ENCODE results near the gene MEGF10. TPM values are rescaled to one million over a fixed set of nuclear protein-coding genes. Genes with fewer than 3 reads are reported as not detected.

Gene MEGF10
- total and polyA plus RNA-seq, 10 of the 15 experiments (the other 5 are each of a cell fraction or from before 2014, with no cell fraction given): 0.03 to 0.21 (median 0.05) TPM; not detected in 5

DNA sequence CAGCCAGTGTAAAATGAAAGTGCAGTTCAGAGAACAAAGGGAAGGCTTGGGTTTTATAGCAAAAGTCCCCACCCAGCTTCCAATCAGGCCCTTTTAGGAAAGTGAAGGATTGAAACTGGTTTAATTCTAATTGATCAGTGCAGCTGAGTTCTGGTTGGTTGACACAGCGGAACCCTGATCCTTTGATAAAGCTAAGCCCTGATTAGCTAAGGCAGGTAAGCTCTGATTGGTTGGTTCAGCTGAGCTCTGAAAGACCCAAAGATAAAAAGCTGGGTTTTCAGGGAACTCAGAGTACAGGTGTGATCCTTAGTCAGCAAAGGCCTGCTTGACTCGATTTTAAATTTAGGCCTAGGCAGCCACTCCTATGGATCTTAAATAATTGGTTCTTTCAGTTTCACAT lies 156.0 kb downstream of the MEGF10 start:
- no TSS peak for BruUV-seq (replicated peaks)
- RAD21 ChIA-PET (ENCODE audit: unreplicated experiment): no interaction called here
- no peak for FAIRE-seq

DNA sequence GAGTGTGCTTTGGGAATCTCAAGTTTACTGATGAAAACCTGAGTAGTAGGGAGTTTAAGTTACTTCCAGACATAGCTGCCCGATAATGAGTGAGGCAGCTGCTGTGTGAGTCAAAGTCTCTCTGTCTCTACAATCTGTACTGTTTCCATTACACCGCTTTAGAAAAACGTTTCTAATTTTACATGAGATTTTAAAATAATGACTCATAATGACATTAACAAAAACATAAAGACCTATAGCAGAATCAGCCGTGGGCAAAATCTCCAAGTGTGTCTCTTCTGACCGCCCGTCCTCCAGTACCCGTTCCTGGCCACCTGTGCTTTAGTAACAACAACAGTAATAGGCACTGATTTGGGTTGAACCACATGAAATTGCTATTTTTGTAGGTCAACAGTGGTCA lies 157.2 kb downstream of the MEGF10 start:
- ChIA-PET POLR2A (no interaction called here), RAD21 (ENCODE audit: unreplicated experiment) (no interaction called here), CTCF (no interaction called here), SMC1A (ENCODE audit: uncharacterized antibody, unreplicated experiment) (no interaction called here)
- Histone ChIP-seq H3K9ac (ENCODE audit: control insufficient read depth, insufficient read depth, low read length) (no peak overlapping the region), H3K36me3 (ENCODE audit: control insufficient read depth in 2 of 2, insufficient read depth in 2 of 2, low read length in 1 of 2) (no peaks in the 10 kb centered on the region), H3K4me2 (ENCODE audit: control insufficient read depth, insufficient read depth) (no peak overlapping the region), H3K4me3 (no peak overlapping the region), H3K4me1 (ENCODE audit: control insufficient read depth, insufficient read depth, low read length) (no peaks in the 10 kb centered on the region), H3K9me3 (replicated peaks; ENCODE audit: control insufficient read depth, insufficient read depth, low read length) (no peaks in the 10 kb centered on the region), H3K79me2 (ENCODE audit: control insufficient read depth, insufficient read depth, low read length) (no peaks in the 10 kb centered on the region), H4K20me1 (ENCODE audit: control insufficient read depth, insufficient read depth) (no peaks in the 10 kb centered on the region), H2AFZ (ENCODE audit: control insufficient read depth, low read depth, low read length) (no peak overlapping the region), H3K27ac (ENCODE audit: control insufficient read depth, insufficient read depth) (no peak overlapping the region), H3K27me3 (replicated peaks in 1 of 2; ENCODE audit: control insufficient read depth in 2 of 2, insufficient read depth in 2 of 2, low read length in 1 of 2) (no peaks in the 10 kb centered on the region)
- in situ Hi-C loops (cut with MboI) (no loop called here), intact Hi-C loops (cut with micrococcal nuclease; ENCODE audit: unreplicated experiment) (no loop called here)
- ATAC-seq (no peak), DNase-seq (ENCODE audit: low read depth, low spot score) (no peak), FAIRE-seq (no peak)
- 50% methylated on average over 7 of the region's 7 CpGs for WGBS (ENCODE audit: insufficient coverage, insufficient replicate concordance, low lambda C conversion rate, missing lambda C conversion rate)
- no TSS peak for BruUV-seq (replicated peaks)
- TF ChIP-seq TCF3 (IDR thresholded peaks at IDR 0.05; ENCODE audit: borderline replicate concordance, insufficient read depth, low read depth, low read length) (no peak), SUPT20H (IDR thresholded peaks at IDR 0.05; ENCODE audit: borderline replicate concordance, control insufficient read depth, low read depth, low read length) (no peak), ZNF217 (IDR thresholded peaks at IDR 0.05) (no peak), IKZF2 (IDR thresholded peaks at IDR 0.05) (no peak), MEF2B (IDR thresholded peaks at IDR 0.05; ENCODE audit: partially characterized antibody, poor library complexity, severe bottlenecking) (no peak), ZBED1 (IDR thresholded peaks at IDR 0.05; ENCODE audit: borderline replicate concordance) (no peak)
- TF ChIP-seq, protein P1, sequence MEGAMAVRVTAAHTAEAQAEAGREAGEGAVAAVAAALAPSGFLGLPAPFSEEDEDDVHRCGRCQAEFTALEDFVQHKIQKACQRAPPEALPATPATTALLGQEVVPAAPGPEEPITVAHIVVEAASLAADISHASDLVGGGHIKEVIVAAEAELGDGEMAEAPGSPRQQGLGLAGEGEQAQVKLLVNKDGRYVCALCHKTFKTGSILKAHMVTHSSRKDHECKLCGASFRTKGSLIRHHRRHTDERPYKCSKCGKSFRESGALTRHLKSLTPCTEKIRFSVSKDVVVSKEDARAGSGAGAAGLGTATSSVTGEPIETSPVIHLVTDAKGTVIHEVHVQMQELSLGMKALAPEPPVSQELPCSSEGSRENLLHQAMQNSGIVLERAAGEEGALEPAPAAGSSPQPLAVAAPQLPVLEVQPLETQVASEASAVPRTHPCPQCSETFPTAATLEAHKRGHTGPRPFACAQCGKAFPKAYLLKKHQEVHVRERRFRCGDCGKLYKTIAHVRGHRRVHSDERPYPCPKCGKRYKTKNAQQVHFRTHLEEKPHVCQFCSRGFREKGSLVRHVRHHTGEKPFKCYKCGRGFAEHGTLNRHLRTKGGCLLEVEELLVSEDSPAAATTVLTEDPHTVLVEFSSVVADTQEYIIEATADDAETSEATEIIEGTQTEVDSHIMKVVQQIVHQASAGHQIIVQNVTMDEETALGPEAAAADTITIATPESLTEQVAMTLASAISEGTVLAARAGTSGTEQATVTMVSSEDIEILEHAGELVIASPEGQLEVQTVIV (IDR thresholded peaks at IDR 0.05; ENCODE audit: borderline replicate concordance, partially characterized antibody): no peak
- TF ChIP-seq, protein P2, sequence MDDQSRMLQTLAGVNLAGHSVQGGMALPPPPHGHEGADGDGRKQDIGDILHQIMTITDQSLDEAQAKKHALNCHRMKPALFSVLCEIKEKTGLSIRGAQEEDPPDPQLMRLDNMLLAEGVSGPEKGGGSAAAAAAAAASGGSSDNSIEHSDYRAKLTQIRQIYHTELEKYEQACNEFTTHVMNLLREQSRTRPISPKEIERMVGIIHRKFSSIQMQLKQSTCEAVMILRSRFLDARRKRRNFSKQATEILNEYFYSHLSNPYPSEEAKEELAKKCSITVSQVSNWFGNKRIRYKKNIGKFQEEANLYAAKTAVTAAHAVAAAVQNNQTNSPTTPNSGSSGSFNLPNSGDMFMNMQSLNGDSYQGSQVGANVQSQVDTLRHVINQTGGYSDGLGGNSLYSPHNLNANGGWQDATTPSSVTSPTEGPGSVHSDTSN (IDR thresholded peaks at IDR 0.05; ENCODE audit: insufficient replicate concordance, low read depth, low read length): no peak

More for the DNA sequence above, 156.0 kb downstream of the MEGF10 start:
- TF ChIP-seq DPF2 (IDR thresholded peaks at IDR 0.05) (no peak), TARDBP (IDR thresholded peaks at IDR 0.05; ENCODE audit: borderline replicate concordance) (no peak), ATF7 (IDR thresholded peaks at IDR 0.05; ENCODE audit: low read depth) (no peak), SMAD1 (IDR thresholded peaks at IDR 0.05; ENCODE audit: low read depth, partially characterized antibody) (no peak), LARP7 (IDR thresholded peaks at IDR 0.05) (no peak), CHD2 (IDR thresholded peaks at IDR 0.05; ENCODE audit: borderline replicate concordance, low read depth, low read length) (no peak), POLR2A (IDR thresholded peaks at IDR 0.05; ENCODE audit: low read depth, low read length) (no peak), MXI1 (IDR thresholded peaks at IDR 0.05; ENCODE audit: low read depth, low read length) (no peak), SIN3A (IDR thresholded peaks at IDR 0.05; ENCODE audit: low read depth, low read length) (no peak)
- TF ChIP-seq, protein P3, sequence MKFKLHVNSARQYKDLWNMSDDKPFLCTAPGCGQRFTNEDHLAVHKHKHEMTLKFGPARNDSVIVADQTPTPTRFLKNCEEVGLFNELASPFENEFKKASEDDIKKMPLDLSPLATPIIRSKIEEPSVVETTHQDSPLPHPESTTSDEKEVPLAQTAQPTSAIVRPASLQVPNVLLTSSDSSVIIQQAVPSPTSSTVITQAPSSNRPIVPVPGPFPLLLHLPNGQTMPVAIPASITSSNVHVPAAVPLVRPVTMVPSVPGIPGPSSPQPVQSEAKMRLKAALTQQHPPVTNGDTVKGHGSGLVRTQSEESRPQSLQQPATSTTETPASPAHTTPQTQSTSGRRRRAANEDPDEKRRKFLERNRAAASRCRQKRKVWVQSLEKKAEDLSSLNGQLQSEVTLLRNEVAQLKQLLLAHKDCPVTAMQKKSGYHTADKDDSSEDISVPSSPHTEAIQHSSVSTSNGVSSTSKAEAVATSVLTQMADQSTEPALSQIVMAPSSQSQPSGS (IDR thresholded peaks at IDR 0.05; ENCODE audit: low read length): no peak
- intact Hi-C loops (cut with micrococcal nuclease; ENCODE audit: unreplicated experiment) (no loop called here), in situ Hi-C loops (cut with MboI) (no loop called here)
- Histone ChIP-seq H4K20me1 (ENCODE audit: control insufficient read depth, insufficient read depth) (no peaks in the 10 kb centered on the region), H3K4me3 (no peak overlapping the region), H3K36me3 (ENCODE audit: control insufficient read depth in 2 of 2, insufficient read depth in 2 of 2, low read length in 1 of 2) (no peaks in the 10 kb centered on the region), H3K9ac (ENCODE audit: control insufficient read depth, insufficient read depth, low read length) (no peak overlapping the region), H3K27ac (ENCODE audit: control insufficient read depth, insufficient read depth) (no peak overlapping the region), H3K9me3 (replicated peaks; ENCODE audit: control insufficient read depth, insufficient read depth, low read length) (no peaks in the 10 kb centered on the region), H2AFZ (ENCODE audit: control insufficient read depth, low read depth, low read length) (no peak overlapping the region), H3K4me2 (ENCODE audit: control insufficient read depth, insufficient read depth) (no peak overlapping the region), H3K4me1 (ENCODE audit: control insufficient read depth, insufficient read depth, low read length) (no peaks in the 10 kb centered on the region), H3K79me2 (ENCODE audit: control insufficient read depth, insufficient read depth, low read length) (no peaks in the 10 kb centered on the region), H3K27me3 (replicated peaks in 1 of 2; ENCODE audit: control insufficient read depth in 2 of 2, insufficient read depth in 2 of 2, low read length in 1 of 2) (no peaks in the 10 kb centered on the region)
- ChIA-PET CTCF (interaction anchor here (1.0 to 1.4 kb wide), 3 partner anchors 9 to 609 kb away, joined by 3 read pairs; no protein-coding TSS in a partner anchor), SMC1A (ENCODE audit: uncharacterized antibody, unreplicated experiment) (interaction anchor here (1.0 to 2.6 kb wide), 2 partner anchors 8 to 86 kb away, joined by 3 to 9 read pairs; no protein-coding TSS in a partner anchor), POLR2A (no interaction called here)
- DNase-seq (ENCODE audit: low read depth, low spot score): no peak
- ATAC-seq: no peak
- 50% methylated on average over 2 of the region's 2 CpGs for WGBS (ENCODE audit: insufficient coverage, insufficient replicate concordance, low lambda C conversion rate, missing lambda C conversion rate)
